BJ (cell line): ENCODE measurements around the gene LAMTOR1. TPM values are rescaled to one million over a fixed set of nuclear protein-coding genes. Genes with fewer than 3 reads are reported as not detected.
A peak's percentile ranks its signal among the peaks of the same experiment; 100 is the strongest.

Source experiments
- CTCF ChIA-PET: fragments of 350-600 bp; formaldehyde crosslinking; extraction: SDS; loops from one replicate; lab custom pipeline; 2021; ENCODE audit warnings: antibody characterized with exemption, inconsistent platforms; lab: Yijun Ruan, JAX
- POLR2A ChIA-PET: fragments of 300-600 bp; sonication (Branson Sonifier 250); formaldehyde crosslinking; extraction: SDS; loops from one replicate; lab custom pipeline; 2021; ENCODE audit warnings: antibody characterized with exemption; lab: Charles Lee
- DNase-seq: peaks from one replicate; pipeline ENCODE4 v3.0.0-alpha.2; 2011; ENCODE audit warnings: low read depth
- H3K27me3 ChIP-seq: 2 replicates; pipeline ENCODE4 v1.6.0; 2011; ENCODE audit warnings: low read length; ENCODE audit not compliant: control insufficient read depth, insufficient read depth
- H3K36me3 ChIP-seq: 2 replicates; pipeline ENCODE4 v1.5.1; 2011; ENCODE audit warnings: low read length; ENCODE audit not compliant: control insufficient read depth, insufficient read depth
- H3K4me3 ChIP-seq: 2 replicates; pipeline ENCODE4 v1.5.1; 2011; ENCODE audit warnings: low read depth, mild to moderate bottlenecking, control low read depth, low read length
- CTCF ChIP-seq: IDR thresholded peaks from 2 replicates; pipeline ENCODE4 v1.5.1; 2011; ENCODE audit warnings: low read depth, mild to moderate bottlenecking, control low read depth, inconsistent platforms, low read length, moderate library complexity; ENCODE audit not compliant: insufficient read depth
- polyA plus RNA-seq: library from polyadenylated mRNA; depleted of rRNA; stranded (reverse); fragments of >200 nt; gene quantifications from 2 replicates; pipeline ENCODE4 v1.2.3, GENCODE V29; 2011

LAMTOR1 gene
- polyA plus RNA-seq, 1 experiment, result 145 TPM

GRCh38 chr11:72091292-72091691 lies 11.8 kb downstream of the LAMTOR1 start:
- ChIA-PET CTCF (interaction anchor here (0.6 to 6.8 kb wide), 32 partner anchors 9 to 339 kb away, joined by 3 to 209 read pairs (median 6); partner anchors contain the start of genes LAMTOR1, RNF121 and XNDC1N), POLR2A (interaction anchor here (1.1 kb wide), 1 partner anchor 52 kb away, joined by 3 read pairs; no protein-coding TSS in a partner anchor)
- TF ChIP-seq CTCF, result peak; percentile 90
- Histone ChIP-seq H3K4me3 (no peak overlapping the region), H3K27me3 (no peaks in the 10 kb centered on the region), H3K36me3 (peaks cover 4% of the 10 kb centered on the region)
- DNase-seq, result no peak

DNA sequence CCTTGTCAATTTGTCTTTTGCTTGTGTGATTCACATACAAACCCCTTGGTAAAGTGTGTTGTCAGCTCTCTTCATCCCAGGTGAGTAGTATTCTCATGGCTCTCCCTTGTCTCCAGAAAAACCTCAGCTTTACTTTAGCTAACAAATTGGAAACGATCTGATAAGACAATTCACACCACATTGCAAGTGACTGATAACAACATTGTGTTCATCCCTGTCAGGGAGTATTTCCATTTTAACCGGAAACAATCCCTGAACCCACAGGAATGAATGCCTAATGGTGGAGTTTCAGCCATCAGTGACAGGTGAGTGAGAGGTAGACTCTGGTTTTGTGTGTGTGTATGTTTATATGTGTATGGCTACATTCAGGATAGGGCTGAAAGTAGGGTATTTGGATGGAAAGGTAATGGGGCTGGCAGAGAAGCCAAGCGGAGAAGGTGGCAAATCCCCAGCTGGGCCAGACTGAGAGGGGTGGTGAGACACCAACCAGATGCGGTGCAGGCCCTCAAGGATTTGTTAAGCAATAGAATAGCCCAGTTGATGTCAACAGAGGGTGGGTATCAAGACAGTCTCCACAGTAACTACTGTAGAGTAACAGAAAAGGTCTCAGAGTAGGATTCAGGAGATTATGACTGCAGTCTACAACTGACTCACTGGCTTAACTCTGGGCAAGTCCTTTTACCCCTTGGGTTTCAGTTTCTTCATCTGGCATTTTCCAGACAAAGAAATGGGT lies 14.9 kb downstream of the LAMTOR1 start:
- no peak for TF ChIP-seq CTCF
- ChIA-PET CTCF (interaction anchor here (1.0 kb wide), 3 partner anchors 16 to 63 kb away, joined by 3 read pairs; no protein-coding TSS in a partner anchor), POLR2A (no interaction called here)
- Histone ChIP-seq H3K36me3 (peaks cover 1% of the 10 kb centered on the region; the same call in 1 of the 2 replicates), H3K27me3 (no peaks in the 10 kb centered on the region), H3K4me3 (no peak overlapping the region)
- no peak for DNase-seq

GRCh38 chr11:72085621-72086351 lies 17.3 kb downstream of the LAMTOR1 start:
- Histone ChIP-seq H3K4me3 (no peak overlapping the region), H3K36me3 (peaks cover 1% of the 10 kb centered on the region; the same call in 1 of the 2 replicates), H3K27me3 (no peaks in the 10 kb centered on the region)
- CTCF ChIA-PET, result interaction anchor here (1.2 to 3.7 kb wide), 6 partner anchors 8 to 98 kb away, joined by 3 to 31 read pairs (median 6); no protein-coding TSS in a partner anchor
- no peak for TF ChIP-seq CTCF
- DNase-seq, result no peak
- POLR2A ChIA-PET, result no interaction called here

DNA sequence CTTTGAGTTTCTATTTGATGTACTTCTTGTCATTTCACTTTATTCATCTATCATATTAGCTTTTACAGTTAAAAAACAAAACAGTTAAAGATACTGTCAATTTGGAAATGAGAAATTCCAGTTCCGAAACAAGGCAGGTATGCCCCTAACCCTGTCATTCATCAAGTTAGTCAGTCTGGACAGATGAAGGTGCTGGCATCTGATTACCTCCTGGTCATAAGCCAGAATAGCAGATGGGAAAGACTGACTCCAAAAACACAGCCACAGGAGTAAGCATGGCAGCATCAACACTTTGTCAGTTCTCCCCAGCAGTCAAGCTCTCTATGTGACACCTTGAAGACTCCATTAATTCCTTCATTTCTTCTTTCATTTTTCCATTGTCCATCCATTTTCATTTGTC lies 18.1 kb downstream of the LAMTOR1 start:
- no peak for TF ChIP-seq CTCF
- H3K36me3 ChIP-seq, result peaks cover 1% of the 10 kb centered on the region; the same call in 1 of the 2 replicates
- H3K4me3 ChIP-seq, result no peak overlapping the region
- POLR2A ChIA-PET, result no interaction called here
- H3K27me3 ChIP-seq, result no peaks in the 10 kb centered on the region
- no peak for DNase-seq
- CTCF ChIA-PET, result interaction anchor here (1.2 to 3.7 kb wide), 4 partner anchors 9 to 98 kb away, joined by 3 to 31 read pairs (median 8); no protein-coding TSS in a partner anchor

DNA sequence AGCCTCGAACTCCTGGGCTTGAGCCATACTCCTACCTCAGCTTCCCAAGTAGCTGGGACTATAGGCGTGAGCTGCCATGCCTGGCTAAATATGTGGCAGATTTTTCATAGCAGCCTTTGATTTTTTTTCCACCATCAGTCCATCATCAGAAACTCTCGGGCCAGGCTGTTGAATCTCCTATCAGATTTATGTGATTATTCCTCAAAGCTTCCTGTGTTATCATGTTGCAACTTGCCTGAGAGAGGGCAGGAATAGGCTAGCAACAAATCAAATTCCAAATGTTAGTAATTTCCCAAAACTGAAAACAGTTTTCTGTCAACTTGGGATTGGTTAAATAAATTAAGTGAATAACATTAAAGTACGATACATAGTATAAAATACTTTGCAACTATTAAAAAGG lies 19.0 kb downstream of the LAMTOR1 start:
- 0 out of 2 replicates have a peak, but pooled peaks cover 1% of the 10 kb centered on the region for H3K36me3 ChIP-seq
- CTCF ChIA-PET, result interaction anchor here (1.3 to 3.7 kb wide), 3 partner anchors 9 to 99 kb away, joined by 3 to 31 read pairs (median 11); no protein-coding TSS in a partner anchor
- H3K4me3 ChIP-seq, result no peak overlapping the region
- POLR2A ChIA-PET, result no interaction called here
- no peak for TF ChIP-seq CTCF
- no peaks in the 10 kb centered on the region for H3K27me3 ChIP-seq
- DNase-seq, result no peak
